Posterior cingulate gyrus (tissue), 11 donors: ENCODE results near the gene PRSS12.
"Not testable (repeated sequence)": the region's sequence is repeated elsewhere in the genome, so short reads cannot be mapped to it uniquely, and the experiment has no call there.

ENCODE experiments used
- DNase-seq, 10 donors: peaks; one replicate each; pipeline versions ENCODE4 v3.0.0 to v3.0.0-alpha.2; 2020 to 2021; ENCODE audit warnings: mixed read lengths in 3 of 10
- intact Hi-C: fragments of 100-400 bp; cut with DNase I; formaldehyde crosslinking; loops from one replicate; pipeline ENCODE4 v1.15.1; 2023

PRSS12 gene

DNA sequence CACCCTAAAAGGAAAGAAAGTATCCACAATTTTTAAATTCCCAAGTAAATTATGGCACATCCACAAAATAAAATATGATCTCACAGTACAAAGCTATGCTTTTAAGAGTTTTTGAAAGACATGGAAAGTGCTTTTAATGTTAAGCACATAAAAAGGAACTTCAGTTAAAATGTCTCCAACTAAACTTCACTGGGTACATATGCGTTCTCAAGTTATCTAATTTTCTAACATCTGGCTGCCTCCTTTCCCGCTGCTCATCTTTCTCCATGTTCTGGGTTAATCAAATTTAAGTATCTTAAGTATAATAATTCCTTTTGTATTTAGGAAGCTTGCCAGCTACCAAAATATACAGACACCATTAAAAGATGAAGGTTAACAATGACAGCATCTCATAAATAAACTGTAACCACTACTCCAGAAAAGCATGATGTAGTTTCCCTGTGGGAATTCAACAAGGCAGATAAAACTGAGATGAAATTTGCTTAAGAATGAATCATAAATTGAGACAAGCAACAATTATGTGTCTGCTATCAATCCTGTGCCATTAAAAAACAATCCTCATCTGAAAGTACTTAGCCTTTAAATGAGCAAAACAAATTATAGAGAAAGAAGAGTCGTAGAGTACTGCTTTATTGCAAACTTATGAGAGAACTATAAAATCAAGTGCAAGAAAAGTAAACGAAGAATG is 25.1 kb downstream of the PRSS12 start:
- no peak for DNase-seq
- intact Hi-C loops: no loop called here

DNA sequence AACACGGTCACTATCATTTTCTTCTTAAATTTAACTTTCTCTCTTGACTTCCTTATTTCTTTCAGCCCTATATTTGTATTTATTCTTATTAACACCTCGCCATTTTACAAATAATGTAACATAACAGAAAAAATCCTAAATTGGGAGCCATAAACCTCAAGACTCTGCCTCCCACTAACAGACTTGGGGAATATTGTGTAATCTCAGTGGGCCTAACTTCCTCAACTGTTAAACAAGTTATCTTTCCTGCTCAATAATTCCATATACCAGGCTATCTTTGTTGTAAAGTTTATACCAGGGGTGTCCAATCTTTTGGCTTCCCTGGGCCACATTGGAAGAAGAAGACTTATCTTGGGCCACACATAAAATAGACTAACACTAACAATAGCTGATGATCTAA is 26.2 kb downstream of the PRSS12 start:
- DNase-seq: no peak
- intact Hi-C loops: no loop called here

DNA sequence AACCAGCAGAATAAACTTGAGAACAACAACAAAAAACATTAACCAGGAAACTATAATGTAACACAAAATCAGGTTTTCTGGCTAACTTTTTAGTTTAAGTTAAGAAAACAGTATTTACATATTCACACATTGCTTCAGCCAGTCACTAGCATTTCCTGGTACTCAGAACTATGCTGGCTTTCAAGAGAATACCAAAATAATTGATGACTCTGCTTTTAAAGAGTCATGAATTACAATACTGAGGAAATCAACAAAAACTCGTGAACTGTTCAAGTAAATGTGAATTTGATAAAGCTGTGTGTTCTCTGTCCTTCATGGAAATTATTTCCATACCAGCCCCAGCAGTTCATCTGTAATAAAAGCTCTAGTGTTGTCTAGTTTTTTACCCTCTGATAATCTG is 27.4 kb downstream of the PRSS12 start:
- no peak for DNase-seq
- intact Hi-C loops: no loop called here

DNA sequence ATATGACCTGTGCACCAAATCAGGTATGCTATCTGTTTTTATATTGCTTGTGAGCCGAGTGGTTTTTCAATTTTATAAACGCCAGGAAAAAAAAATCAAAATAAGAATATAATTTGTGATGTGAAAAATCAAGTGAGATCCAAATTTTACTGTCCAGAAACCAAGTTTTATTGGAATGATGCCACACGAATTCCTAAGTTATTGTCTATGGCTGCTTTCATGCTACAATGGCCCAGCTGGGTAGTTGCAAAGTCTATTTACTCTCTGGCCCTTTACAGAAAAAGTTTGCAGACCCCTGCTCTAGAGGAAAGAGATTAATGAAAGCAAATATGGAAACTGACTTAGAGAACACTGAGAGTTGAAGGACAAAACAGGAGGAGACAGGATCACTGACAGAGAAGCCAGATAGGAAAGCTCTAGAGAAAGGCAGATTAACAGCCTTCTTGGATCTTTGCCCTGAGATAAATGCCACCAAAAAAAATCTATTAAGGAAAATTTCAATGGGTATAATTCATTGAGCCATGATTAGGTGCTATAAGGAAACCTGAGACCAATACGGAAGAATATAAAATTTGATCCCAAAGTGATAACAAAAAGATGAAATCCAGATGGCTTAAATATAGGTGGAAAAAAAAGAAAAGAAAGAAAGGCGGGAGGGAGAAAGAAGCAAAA is 29.8 kb downstream of the PRSS12 start:
- no peak for DNase-seq
- intact Hi-C loops: no loop called here

DNA sequence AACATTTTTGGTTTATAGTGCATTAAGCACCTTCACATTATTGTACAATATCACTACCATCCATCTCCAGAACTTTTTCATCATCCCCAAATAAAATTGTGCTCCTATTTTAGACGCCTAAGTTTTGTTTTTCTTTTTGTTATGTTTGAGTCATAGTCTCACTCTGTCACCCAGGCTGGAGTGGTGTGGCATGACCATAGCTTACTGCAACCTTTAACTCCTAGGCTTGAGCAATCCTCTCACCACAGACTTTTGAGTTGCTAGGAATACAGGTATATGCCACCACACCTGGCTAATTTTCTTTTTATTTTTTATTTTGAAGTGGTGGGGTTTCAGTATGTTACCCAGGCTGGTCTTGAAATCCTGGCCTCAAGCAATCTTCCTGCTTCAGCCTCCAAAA is 33.9 kb downstream of the PRSS12 start:
- intact Hi-C loops: no loop called here
- no peak for DNase-seq

DNA sequence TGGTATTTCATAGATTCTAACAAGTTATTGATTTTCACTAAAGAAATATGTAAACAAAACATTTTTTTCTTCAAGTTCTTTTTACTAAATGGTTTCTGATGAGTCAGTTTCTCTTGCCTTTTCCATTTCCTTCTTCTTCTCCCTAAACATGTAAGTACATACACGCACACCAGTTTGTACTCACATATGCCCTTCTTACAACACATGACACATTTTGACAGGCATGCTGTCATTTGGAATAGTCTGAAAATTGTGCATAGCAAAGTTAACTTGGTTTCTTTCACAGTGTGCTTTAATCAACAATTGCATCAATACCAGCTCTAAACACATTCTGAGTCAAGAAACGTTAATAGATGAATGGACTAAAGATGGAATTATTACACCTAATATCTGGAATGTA is 35.1 kb downstream of the PRSS12 start:
- no peak for DNase-seq
- intact Hi-C loops: no loop called here

DNA sequence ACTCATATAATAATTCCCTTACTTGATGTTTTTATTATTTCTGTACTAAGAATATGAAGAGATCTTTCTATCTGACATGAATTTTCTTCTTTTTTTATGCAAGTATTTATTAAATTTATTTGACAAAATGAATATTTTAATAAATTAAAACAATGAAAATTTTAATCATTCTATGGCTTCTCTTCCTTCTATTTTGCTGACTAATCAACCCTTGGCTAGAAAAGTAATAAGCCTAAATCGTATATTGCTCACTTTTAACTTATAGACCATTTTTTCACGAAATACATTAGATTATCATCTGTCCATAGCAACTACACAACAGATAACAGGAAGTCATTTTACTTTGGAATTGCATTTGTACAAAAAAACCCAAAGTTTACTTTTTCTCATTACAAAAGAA is 38.6 kb downstream of the PRSS12 start:
- intact Hi-C loops: no loop called here
- no peak for DNase-seq

DNA sequence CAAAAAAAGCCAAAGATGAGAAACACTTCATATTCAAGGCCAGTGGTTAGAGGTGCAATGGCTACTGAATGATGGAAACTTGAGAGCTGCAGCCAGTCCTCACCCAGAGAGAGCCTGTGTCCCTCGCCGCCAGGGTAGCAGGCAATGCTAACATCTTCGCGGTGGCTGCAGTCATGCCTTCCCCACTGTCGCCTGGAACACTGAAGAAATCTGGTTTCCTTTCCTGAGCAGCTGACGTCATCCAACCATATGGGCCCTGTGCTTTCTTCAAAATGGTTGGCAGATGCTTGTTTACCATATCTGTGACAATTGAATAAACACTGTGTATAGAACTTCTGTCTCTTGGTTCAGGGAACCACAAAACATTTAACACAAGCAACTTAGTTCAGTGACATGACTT is 39.7 kb downstream of the PRSS12 start:
- intact Hi-C loops: no loop called here
- peak in 1 of 10 donors; percentile 63 for DNase-seq

DNA sequence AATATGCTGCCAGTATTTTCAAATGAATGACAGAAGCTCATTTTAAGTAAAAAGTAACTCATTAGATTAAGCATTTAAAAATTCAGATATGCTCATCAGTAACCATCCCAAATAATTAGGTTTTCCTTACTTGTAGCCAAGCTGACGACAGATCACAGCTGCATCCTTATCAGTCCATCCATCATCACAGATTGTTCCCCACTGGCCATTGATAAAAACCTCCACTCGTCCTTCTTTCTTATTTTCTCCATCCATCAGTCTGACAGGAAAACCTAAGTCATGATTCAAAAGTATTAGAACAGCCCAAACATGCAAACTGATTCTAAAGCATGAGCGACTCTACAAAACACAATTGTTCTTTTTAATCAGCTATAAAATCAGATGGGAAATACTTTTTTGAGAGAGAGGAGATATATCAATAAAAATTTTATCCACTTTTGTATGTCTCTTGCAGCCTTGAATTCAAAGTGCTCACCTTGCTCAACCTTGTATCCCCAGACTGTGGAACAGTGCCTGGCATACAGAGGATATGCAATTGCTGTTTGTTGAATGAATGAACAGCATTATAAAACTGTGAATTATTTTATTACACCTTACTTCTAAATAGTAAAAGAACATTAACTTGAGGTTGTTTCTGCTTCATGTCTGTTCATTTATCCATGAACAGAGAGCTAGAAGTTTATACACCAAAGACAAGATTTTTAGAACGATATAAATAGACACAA is 44.3 kb downstream of the PRSS12 start:
- DNase-seq: no peak
- intact Hi-C loops: no loop called here

DNA sequence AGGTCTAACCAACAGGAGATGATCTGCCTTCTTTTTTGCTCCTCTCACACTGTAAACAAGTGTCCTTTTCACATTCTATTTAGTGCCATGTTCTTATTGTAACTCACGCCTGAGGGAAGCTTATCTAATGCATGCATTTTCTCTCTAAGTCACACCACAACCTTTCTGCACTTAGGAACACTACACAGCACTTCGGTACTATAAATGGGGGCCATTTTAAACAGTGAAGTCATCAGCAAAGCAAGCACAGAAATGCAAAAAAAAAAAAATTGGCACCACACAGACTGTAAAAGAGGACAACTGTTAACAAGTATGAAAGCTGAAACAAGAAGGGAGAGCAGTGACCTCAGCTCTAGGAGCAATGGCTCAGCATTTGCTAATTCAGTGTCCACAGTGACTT is 45.2 kb downstream of the PRSS12 start:
- intact Hi-C loops: no loop called here
- DNase-seq: no peak

DNA sequence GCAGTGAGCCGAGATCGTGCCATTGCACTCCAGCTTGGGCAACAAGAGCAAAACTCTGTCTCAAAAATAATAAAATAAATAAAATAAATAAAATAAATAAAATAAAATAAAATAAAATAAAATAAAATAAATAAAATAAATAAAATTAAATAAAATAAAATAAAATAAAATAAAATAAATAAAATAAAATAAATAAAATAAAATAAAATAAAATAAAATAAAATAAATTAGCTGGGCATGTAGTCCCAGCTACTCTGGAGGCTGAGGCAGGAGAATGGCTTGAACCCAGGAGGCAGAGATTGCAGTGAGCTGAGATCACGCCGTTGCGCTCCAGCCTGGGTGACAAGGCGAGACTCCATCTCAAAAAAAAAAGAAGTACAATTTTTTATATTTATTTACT is 53.2 kb downstream of the PRSS12 start:
- intact Hi-C loops, DNase-seq: not testable (repeated sequence)

DNA sequence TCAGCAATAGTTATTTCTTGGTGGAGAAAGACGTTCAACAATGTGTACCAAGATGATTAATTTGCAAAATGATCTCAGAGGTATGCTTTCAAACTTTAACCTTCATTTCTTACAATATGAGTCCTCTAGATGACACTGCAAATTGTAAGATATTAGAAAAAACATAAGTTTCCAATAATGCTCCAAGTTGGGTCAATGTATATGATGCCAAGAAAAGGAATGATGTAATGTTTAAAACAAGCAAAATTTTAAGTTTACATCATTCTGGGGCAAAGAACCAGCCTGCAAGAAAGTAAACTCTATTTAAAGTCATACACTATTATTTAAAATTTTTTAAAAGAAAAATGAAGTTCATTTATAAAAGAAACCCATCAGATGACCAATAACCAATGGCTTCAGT is 56.1 kb downstream of the PRSS12 start:
- no peak for DNase-seq

DNA sequence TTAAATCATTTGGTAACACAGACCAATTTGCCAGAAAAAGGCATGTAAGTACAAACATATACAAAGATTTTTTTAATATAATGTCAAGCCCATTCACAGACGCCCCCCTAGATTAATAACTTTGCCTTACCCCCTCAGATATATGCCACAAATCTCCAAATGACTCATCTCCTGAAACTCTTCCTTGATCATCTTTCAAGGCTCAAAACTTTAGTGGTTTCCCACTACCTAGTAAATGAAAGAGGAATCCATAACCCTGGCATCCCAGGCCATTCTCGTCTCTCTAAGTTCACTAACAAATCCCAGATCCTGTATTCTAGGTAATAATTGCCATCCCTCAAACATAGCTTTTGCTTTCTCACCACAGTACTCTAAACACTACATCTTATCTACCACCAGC is 61.9 kb downstream of the PRSS12 start:
- intact Hi-C loops: no loop called here
- no peak for DNase-seq

More for the DNA sequence above, 56.1 kb downstream of the PRSS12 start:
- intact Hi-C loops: no loop called here

DNA sequence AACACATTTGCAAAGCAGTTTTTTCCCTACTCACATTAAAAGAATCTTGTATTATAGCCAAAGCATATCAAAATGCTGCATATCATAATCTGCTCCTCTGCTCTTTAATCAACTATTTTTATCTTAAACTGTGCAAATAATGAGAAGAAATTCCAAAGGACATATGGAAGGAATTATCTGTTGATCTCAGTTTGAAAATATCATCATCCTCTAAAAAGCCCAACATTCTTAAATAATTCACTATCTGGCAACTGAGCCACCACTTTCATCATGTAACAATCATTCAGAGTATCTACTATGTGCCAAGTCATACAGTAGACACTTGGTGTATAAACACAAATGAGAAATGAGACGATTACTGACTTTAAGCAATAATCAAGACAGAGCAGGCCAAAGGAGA is 63.0 kb downstream of the PRSS12 start:
- intact Hi-C loops: no loop called here
- no peak for DNase-seq

DNA sequence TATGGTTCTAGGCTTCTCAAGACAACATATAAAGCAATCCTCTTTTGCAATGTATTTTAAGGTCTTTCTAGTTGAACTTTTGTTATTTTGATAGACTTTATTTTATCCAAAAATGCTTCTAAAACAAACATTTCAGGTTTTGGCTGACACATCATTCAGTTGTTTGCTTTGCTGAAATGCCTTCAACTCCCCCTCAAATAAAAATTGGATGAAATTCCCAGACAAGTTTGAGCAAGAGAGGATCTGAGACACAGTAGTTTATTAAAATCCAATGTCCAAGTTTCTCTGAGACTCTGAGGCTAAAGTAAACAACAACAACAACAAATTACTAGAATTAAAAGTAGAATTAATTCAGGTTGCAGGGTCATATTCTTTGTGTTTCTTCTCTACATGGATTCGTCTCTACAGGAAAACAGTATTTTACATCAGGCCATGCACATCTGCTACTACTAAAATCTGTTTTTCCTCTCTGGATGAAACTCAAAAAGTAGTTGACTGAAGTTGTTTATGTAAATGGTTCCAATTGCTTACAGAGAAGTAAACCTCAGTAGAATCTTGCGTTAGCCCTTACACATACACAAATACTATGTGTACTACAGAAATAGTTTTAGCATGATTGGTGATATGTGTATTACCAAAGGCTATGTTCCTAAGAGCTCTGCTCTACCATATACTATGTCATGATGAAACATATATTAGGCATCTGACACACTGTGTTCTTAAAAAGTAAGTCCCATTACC is 64.9 kb downstream of the PRSS12 start:
- intact Hi-C loops: no loop called here
- DNase-seq: no peak

DNA sequence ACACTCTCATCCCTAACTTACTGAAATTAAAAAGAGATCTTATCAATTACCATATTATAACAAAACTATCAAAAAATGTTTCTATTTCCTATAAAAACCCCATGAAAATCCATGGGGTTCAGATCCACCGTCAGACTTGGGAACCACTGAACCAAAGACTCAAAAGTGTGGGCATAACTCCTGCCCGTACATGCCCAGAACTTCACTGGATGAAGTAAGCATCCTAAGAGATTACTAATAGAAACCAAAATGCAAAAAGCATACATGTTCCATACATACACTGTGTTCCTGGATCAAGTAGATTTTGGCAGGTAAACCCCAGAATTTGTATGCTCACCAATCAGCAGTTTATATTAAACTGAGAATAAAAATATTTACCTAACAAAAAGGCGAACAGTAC is 66.1 kb downstream of the PRSS12 start:
- DNase-seq: no peak
- intact Hi-C loops: no loop called here

DNA sequence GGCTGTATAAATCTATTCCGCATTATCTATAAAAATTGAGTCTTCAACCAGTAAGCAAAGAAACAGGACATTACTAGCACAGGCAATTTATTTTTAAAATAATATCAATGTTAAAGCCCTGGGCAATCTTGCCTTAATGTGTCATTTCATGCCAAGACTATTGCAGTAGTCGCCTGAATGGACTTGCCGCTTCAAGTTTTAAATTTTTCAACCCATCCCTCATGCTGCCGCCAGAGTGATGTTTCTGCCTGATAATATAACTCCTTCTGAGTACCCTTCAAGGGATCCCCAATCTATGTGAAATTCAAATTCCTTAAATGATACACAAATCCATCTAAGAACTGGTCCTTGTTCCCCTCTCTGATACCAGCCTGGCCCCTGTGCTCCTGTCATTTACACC is 66.9 kb downstream of the PRSS12 start:
- no peak for DNase-seq
- intact Hi-C loops: no loop called here

DNA sequence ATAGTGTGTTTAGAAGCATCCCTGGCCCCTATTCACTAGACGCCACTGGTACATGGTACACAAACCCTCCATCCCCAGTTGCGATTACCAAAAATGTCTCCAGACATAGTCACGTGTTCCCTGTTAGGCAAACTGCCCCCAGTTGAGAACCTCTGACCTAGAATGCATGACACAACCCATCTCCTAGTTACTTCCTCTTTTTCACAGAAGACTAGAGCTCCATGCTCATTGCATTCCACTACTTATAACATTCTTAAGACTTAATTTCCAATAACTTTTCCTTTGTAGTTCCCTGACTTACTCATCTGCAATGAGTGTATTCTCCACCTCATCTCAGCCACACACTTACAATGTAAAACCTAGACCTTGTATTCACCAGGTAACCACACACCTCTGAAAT is 68.6 kb downstream of the PRSS12 start:
- intact Hi-C loops: no loop called here
- no peak for DNase-seq

DNA sequence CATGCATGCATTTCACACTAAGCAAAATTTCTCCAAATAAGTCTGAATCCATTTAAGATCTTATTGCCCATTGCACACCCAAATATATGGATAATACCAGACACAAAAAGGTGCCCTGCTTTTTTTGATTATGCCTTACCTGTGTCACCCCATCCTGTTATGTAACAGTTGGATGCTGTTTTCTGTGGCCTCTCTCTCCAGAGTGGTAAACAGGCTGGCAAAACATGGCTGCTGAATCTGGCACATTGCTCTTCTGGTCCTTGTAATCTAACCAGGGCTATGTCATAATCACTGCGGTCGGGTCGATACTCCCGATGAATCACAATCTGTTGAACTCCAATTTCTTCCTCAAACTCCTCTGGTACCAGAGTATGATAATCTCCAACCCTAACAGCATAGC is 70.1 kb downstream of the PRSS12 start:
- intact Hi-C loops: no loop called here
- DNase-seq: no peak

DNA sequence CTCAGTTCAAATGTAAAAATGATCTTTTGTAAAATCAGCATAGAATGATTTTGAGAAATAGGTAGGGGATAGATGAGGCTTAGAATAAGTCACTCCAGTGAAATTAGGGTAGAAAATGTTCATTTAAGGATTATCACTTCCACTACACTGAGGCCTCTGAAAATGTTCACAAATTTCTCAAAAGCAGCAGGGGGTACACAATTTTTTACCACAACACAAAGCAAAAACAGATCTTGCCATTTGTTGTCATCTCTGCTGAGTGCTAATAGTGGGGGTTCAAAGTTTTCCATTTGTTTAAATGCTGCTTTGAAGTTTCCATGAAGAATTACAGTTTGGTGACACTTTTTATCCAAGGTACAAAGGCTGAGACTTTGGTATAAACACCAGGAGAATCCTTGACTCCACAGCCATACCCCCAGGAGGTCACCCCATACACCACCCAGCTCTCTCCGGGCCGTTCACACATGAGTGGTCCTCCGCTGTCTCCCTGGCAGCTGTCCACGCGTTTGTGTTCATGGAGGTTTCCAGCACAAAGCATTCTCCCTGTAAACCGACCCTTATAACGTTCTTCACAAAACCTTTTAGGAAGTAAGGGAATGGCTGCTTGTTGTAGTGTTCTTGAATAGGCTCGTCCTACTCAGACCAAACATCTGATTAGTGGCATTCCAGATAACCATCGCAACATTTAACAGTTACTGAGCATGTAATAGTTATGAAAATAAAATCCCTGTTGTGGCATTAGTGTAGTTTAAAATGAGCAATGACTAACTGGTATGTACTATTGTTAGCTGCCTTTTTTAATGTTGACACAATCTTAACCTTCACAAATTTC is 71.0 kb downstream of the PRSS12 start:
- peak in 1 of 10 donors; percentile 52 for DNase-seq

More for the DNA sequence above, 71.0 kb downstream of the PRSS12 start:
- intact Hi-C loops: no loop called here
